ENCODE measurements around the gene ORC3. TPM values are rescaled to one million over a fixed set of nuclear protein-coding genes. Genes with fewer than 3 reads are reported as not detected.
A peak's percentile ranks its signal among the peaks of the same experiment; 100 is the strongest.

Gene ORC3
- total RNA-seq, 1 experiment from 2014 or later: 52.9 TPM

DNA sequence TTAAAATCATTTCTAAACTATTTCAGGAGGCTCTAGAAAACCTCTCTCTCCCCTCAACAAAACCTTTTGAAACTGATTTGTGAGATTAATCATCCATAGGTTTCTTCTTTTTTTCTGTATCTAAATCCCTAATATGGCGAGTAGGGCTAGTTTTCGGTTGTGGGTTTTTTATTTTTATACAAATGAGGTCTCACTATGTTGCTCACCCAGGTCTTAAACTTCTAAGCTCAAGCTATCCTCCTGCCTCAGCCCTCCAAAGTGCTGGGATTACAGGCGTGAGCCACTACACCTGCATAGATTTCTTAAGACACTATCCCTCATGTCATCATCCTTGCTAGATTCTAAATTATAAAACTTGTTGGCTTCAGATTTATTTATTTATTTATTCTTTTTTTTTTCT, 43.9 kb downstream of the ORC3 start:
- Histone ChIP-seq H3K79me2 (ENCODE audit: insufficient read depth, low read length) (no peaks in the 10 kb centered on the region), H4K20me1 (ENCODE audit: control insufficient read depth, insufficient read depth, insufficient read length) (no peaks in the 10 kb centered on the region), H2BK12ac (ENCODE audit: insufficient read length, low read depth, low read length) (no peak overlapping the region), H3K4me2 (ENCODE audit: insufficient read depth, insufficient read length, low read length) (no peak overlapping the region), H4K91ac (ENCODE audit: insufficient read length, low read depth, low read length) (no peak overlapping the region), H2AK5ac (ENCODE audit: insufficient read length, low read length) (no peak overlapping the region), H2AFZ (ENCODE audit: low read length) (no peak overlapping the region), H3K9me3 (ENCODE audit: control insufficient read depth, low read depth, low read length) (no peaks in the 10 kb centered on the region), H2BK20ac (ENCODE audit: low read depth, low read length, poor library complexity, severe bottlenecking) (no peak overlapping the region), H3K14ac (ENCODE audit: insufficient read depth, low read length) (no peak overlapping the region), H3K23me2 (ENCODE audit: insufficient read length, low read depth, low read length, poor library complexity, severe bottlenecking) (no peaks in the 10 kb centered on the region), H4K5ac (ENCODE audit: insufficient read length, low read depth, low read length) (no peak overlapping the region), H3K79me1 (ENCODE audit: insufficient read depth, low read depth, low read length, poor library complexity, severe bottlenecking) (no peaks in the 10 kb centered on the region), H2BK120ac (ENCODE audit: low read depth, low read length, poor library complexity, severe bottlenecking) (no peak overlapping the region), H3K18ac (ENCODE audit: insufficient read length, low read depth, low read length) (no peak overlapping the region), H3K9ac (ENCODE audit: extremely low read depth, insufficient read length, low read length) (no peak overlapping the region), H3T11ph (ENCODE audit: low read length) (no peak overlapping the region), H3K4ac (ENCODE audit: low read depth, low read length) (no peak overlapping the region), H2BK5ac (ENCODE audit: insufficient read length, low read length) (no peak overlapping the region), H3K4me1 (ENCODE audit: insufficient read depth, low read length) (no peaks in the 10 kb centered on the region), H3K27me3 (ENCODE audit: insufficient read depth, low read length) (no peaks in the 10 kb centered on the region; the same call in 1 of the 2 replicates), H3K27ac (ENCODE audit: insufficient read length, low read depth, low read length) (no peak overlapping the region), H3K56ac (ENCODE audit: insufficient read length, low read depth, low read length) (no peak overlapping the region), H2BK15ac (ENCODE audit: low read depth, low read length) (no peak overlapping the region), H3K23ac (ENCODE audit: insufficient read length, low read depth, low read length) (no peak overlapping the region), H4K8ac (replicated peaks; ENCODE audit: insufficient read length, low read depth, low read length) (no peak overlapping the region)
- no peaks in the 10 kb centered on the region for H3K27me3 Mint-ChIP-seq (ENCODE audit: low read depth)
- whole genome bisulfite sequencing (ENCODE audit: extremely low coverage, insufficient read length, low lambda C conversion rate): no CpG with 5 or more reads among the region's 3 CpGs
- DNase-seq: no peak
- no peak overlapping the region for H3K4me3 Mint-ChIP-seq
- H3K4me1 Mint-ChIP-seq: peaks cover 7 to 9% of the 10 kb centered on the region in 2 experiments; a peak in 3 of 4 replicates
- peaks cover 8 to 47% (median 45%) of the 10 kb centered on the region in 3 experiments; a peak in 6 of 7 replicates for H3K36me3 Mint-ChIP-seq (ENCODE audit: insufficient read depth in 1 of 3, low read depth in 3 of 3)
- TF ChIP-seq, protein P1, sequence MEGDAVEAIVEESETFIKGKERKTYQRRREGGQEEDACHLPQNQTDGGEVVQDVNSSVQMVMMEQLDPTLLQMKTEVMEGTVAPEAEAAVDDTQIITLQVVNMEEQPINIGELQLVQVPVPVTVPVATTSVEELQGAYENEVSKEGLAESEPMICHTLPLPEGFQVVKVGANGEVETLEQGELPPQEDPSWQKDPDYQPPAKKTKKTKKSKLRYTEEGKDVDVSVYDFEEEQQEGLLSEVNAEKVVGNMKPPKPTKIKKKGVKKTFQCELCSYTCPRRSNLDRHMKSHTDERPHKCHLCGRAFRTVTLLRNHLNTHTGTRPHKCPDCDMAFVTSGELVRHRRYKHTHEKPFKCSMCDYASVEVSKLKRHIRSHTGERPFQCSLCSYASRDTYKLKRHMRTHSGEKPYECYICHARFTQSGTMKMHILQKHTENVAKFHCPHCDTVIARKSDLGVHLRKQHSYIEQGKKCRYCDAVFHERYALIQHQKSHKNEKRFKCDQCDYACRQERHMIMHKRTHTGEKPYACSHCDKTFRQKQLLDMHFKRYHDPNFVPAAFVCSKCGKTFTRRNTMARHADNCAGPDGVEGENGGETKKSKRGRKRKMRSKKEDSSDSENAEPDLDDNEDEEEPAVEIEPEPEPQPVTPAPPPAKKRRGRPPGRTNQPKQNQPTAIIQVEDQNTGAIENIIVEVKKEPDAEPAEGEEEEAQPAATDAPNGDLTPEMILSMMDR (conservative IDR thresholded peaks at IDR 0.05): no peak
- H3K27ac Mint-ChIP-seq: peak overlapping the region in 1 of 3 experiments; percentile 77; a peak in 1 of 7 replicates
- H3K9me3 Mint-ChIP-seq: no peaks in the 10 kb centered on the region
